Adrenal gland (tissue), 12 donors: ENCODE measurements around the gene C1QL1. TPM values are rescaled to one million over a fixed set of nuclear protein-coding genes. Genes with fewer than 3 reads are reported as not detected.

Experiments
- DNase-seq, 7 donors: peaks; one replicate each; pipeline ENCODE4 v3.0.0-alpha.2; 2019 to 2020
- H3K27ac ChIP-seq, 5 donors: fragments of 200-600 bp; sonication (generic) in 4 of 5; 1 replicate in 3 of 5; 2 replicates in 2 of 5; pipeline versions ENCODE4 v1.5.1 to v1.8.0; 2016 to 2020; ENCODE audit warnings: mild to moderate bottlenecking in 1 of 5
- H3K27me3 ChIP-seq: fragments of 200-600 bp; 2 replicates; pipeline ENCODE4 v1.8.0; 2021
- H3K36me3 ChIP-seq, 2 donors: fragments of 200-600 bp; replicated peaks in 1 of 2; 1 replicate in 1 of 2; 2 replicates in 1 of 2; pipeline versions ENCODE4 v1.5.1 to v1.8.0; 2018 to 2022
- H3K4me1 ChIP-seq, 2 donors: fragments of 200-600 bp; replicated peaks in 1 of 2; 1 replicate in 1 of 2; 2 replicates in 1 of 2; pipeline versions ENCODE4 v1.5.1 to v1.8.0; 2018 to 2021
- H3K4me3 ChIP-seq, 4 donors: fragments of 200-600 bp; sonication (generic) in 3 of 4; one replicate each; pipeline ENCODE4 v1.5.1; 2016 to 2018
- H3K9me3 ChIP-seq, 3 donors: fragments of 200-600 bp; sonication (generic) in 1 of 3; replicated peaks in 1 of 3; 1 replicate in 2 of 3; 2 replicates in 1 of 3; pipeline versions ENCODE4 v1.5.1 to v1.8.0; 2016 to 2021
- CTCF ChIP-seq, 6 experiments: fragments of 450-650 bp in 4 of 6; fragments of 200-600 bp in 2 of 6; sonication (generic) in 1 of 6; IDR thresholded peaks; 1 replicate in 5 of 6; 2 replicates in 1 of 6; pipeline versions ENCODE4 v1.5.1 to v1.8.0; 2016 to 2021; ENCODE audit warnings: antibody characterized with exemption in 6 of 6, mild to moderate bottlenecking in 2 of 6, moderate library complexity in 1 of 6
- POLR2A ChIP-seq, 2 donors: fragments of 450-650 bp; IDR thresholded peaks; one replicate each; pipeline ENCODE4 v1.6.1; 2017; ENCODE audit warnings: antibody characterized with exemption in 2 of 2, mild to moderate bottlenecking in 2 of 2, moderate library complexity in 1 of 2
- WGBS, 4 donors: extraction: QIAGEN DNeasy Blood & Tissue Kit in 2 of 4; methylation state at CpG; one replicate each; pipeline versions ENCODE4 v1.1.5 to v1.1.7; 2013 to 2017; 5-methylcytosine and 5-hydroxymethylcytosine counted together
- intact Hi-C, 2 donors: fragments of 100-400 bp; cut with DNase I; formaldehyde crosslinking; loops; one replicate each; pipeline versions ENCODE4 v1.14.1 to v1.15.0; 2022 to 2023
- polyA plus RNA-seq, 3 donors: library from polyadenylated mRNA; stranded (reverse); fragments of 200-250 nt in 2 of 3; fragments of 350-450 nt in 1 of 3; fragmentation: Illumina TruSeq in 1 of 3; extraction: RNeasy Lipid Tissue Mini Kit (QIAGEN cat#74804) in 1 of 3; gene quantifications; one replicate each; pipeline ENCODE4 v1.2.3, GENCODE V29; 2013 to 2014
- total RNA-seq, 9 donors: library from RNA; depleted of rRNA in 4 of 9; stranded (reverse); fragments of >200 nt in 4 of 9; fragments of 120-200 nt in 1 of 9; fragmentation: NEBNext Ultra II Directional in 1 of 9; extraction: Animal tissue kit (Norgen Biotek cat#: 25700) in 1 of 9; gene quantifications; one replicate each; pipeline versions ENCODE4 v1.1.0 to v1.2.4, GENCODE V29; 2013 to 2023
- donor health status: healthy with polysubstance abuse.
- donor health status: Bipolar disorder and iron deficiency.
- donor health status: DM: yes; HTN: yes; CAD: no.
- donor health status: DM: no; HTN: no; CAD: no.
- donor health status: DM: no; HTN: no; CAD: no.
- donor health status: DM: yes; HTN: yes; CAD: no.

Gene C1QL1
- total and polyA plus RNA-seq, 12 donors = 0.27 to 3.3 (median 1.1) TPM; not detected in 4

DNA sequence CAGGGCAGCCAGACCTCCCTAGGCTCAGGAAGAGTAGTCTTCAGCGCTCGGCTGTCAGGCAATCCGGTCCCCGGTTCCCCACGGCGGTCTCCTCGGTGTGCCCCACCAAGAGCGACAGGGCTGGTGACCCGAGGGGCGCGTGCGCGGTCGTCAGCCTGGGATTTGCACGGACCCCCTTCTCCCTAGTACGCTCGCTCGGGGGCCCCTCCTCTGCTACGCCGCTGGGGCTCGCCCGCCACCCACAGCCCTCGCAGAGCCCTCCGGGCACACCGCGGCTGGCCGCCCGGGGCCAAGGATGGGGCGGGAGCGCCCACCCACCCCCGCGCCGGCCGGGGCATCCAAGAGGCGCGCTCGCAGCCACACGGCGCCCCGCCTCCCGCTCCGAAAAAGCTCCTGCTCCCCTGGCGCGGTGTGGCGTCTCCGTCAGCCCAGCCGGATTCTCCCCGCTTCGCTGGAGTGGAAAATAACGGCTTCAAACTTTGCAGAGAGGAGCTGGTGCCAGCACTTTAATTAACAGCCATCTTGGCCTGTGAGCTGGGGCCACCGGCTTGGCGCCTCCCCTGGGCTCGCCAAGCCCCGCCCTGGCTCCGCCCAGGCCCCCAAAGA is 2.1 kb upstream of the C1QL1 start:
- intact Hi-C loops = no loop called here
- TF ChIP-seq POLR2A (IDR thresholded peaks at IDR 0.05) = no peak
- no peak for TF ChIP-seq CTCF (IDR thresholded peaks at IDR 0.05)
- peak in 1 of 7 donors; percentile 21 for DNase-seq
- 5 to 18% (median 7%) methylated on average over 6 to 55 of the region's 55 CpGs for WGBS, 4 donors
- H3K27me3 ChIP-seq = peaks cover 45% of the 10 kb centered on the region
- no peaks in the 10 kb centered on the region for H3K36me3 ChIP-seq
- H3K9me3 ChIP-seq = no peaks in the 10 kb centered on the region
- no peak overlapping the region for H3K27ac ChIP-seq
- H3K4me1 ChIP-seq = peaks cover 0 to 19% of the 10 kb centered on the region in 2 donors
- H3K4me3 ChIP-seq = peak overlapping the region in 1 of 4 donors; percentile 42

GRCh38 chr17:44969144-44969780 is 1.2 kb upstream of the C1QL1 start:
- intact Hi-C loops = no loop called here
- DNase-seq = no peak
- no peaks in the 10 kb centered on the region for H3K36me3 ChIP-seq
- H3K4me3 ChIP-seq = no peak overlapping the region
- TF ChIP-seq POLR2A (IDR thresholded peaks at IDR 0.05) (no peak), CTCF (IDR thresholded peaks at IDR 0.05) (no peak)
- H3K27me3 ChIP-seq = peaks cover 49% of the 10 kb centered on the region
- no peak overlapping the region for H3K27ac ChIP-seq
- no peaks in the 10 kb centered on the region for H3K9me3 ChIP-seq
- H3K4me1 ChIP-seq = peaks cover 0 to 19% of the 10 kb centered on the region in 2 donors
- 63 to 69% (median 66%) methylated on average over 16 to 19 of the region's 19 CpGs for WGBS, 4 donors

DNA sequence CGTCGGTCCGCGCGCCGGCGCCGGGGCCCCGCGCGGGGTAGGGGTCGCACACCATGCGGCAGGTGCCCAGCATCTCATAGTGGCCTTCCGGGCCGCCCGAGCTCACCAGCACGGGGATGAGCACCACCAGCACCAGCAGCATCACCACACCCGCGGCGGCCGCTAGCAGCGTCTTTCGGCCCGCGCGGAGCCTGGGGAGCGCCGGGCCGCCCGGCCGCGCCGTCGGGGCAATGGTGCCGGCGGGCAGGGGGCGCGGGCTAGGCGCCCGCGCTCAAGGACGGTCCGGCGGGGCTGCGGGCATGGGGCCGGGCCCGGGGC is 237 bp downstream of the C1QL1 start:
- intact Hi-C loops = no loop called here
- peak overlapping the region in 1 of 4 donors; percentile 56 for H3K4me3 ChIP-seq
- H3K36me3 ChIP-seq = no peaks in the 10 kb centered on the region
- H3K27ac ChIP-seq = no peak overlapping the region
- no peak for DNase-seq
- H3K4me1 ChIP-seq = peaks cover 0 to 19% of the 10 kb centered on the region in 2 donors
- WGBS, 4 donors = 1 to 8% (median 3%) methylated on average over 5 to 47 of the region's 47 CpGs; no CpG with 5 or more reads in 1 of the 4 donors
- H3K9me3 ChIP-seq = no peaks in the 10 kb centered on the region
- H3K27me3 ChIP-seq = peaks cover 56% of the 10 kb centered on the region
- TF ChIP-seq POLR2A (IDR thresholded peaks at IDR 0.05) = no peak
- no peak for TF ChIP-seq CTCF (IDR thresholded peaks at IDR 0.05)

- WGBS, 4 donors = 2 to 5% (median 3%) methylated on average over 9 to 76 of the region's 76 CpGs
- Histone ChIP-seq H3K27me3 (peaks cover 56% of the 10 kb centered on the region), H3K9me3 (no peaks in the 10 kb centered on the region), H3K4me1 (peaks cover 0 to 19% of the 10 kb centered on the region in 2 donors), H3K27ac (no peak overlapping the region), H3K36me3 (no peaks in the 10 kb centered on the region), H3K4me3 (peak overlapping the region in 1 of 4 donors; percentile 56)
- no peak for DNase-seq
- intact Hi-C loops = no loop called here
- TF ChIP-seq CTCF (IDR thresholded peaks at IDR 0.05) = no peak
- TF ChIP-seq POLR2A (IDR thresholded peaks at IDR 0.05) = no peak
Measured at GRCh38 chr17:44967026-44967906, 837 bp downstream of the C1QL1 start.
